ENCODE data around the gene ZFP36.
"Not testable (repeated sequence)": the region's sequence is repeated elsewhere in the genome, so short reads cannot be mapped to it uniquely, and the experiment has no call there.

The ZFP36 gene

GRCh38 chr19:39449116-39449797 lies 42.6 kb downstream of the ZFP36 start:
- no peak for TF ChIP-seq ZFX (IDR thresholded peaks at IDR 0.05)
- no peak for TF ChIP-seq CTCF (conservative IDR thresholded peaks at IDR 0.05)
- H3K27ac ChIP-seq, result no peak overlapping the region

- H3K27ac ChIP-seq, result not testable (repeated sequence)
Observed at GRCh38 chr19:39451257-39451656, 44.6 kb downstream of the ZFP36 start.

All from C4-2B (cell line).